Activated T-helper 1 cell treated with anti-CD3 and anti-CD28 coated beads, Interleukin-2, amount 50 U/mL, for 16 hours (primary cell): ENCODE results near the gene MRPL21.
"Not testable (repeated sequence)": the region's sequence is repeated elsewhere in the genome, so short reads cannot be mapped to it uniquely, and the experiment has no call there.

Experiments used
- DNase-seq, 2 donors: peaks; one replicate each; pipeline ENCODE4 v3.0.0-alpha.2; 2020; ENCODE audit warnings: low read depth in 1 of 2, low spot score in 1 of 2

Gene MRPL21

DNA sequence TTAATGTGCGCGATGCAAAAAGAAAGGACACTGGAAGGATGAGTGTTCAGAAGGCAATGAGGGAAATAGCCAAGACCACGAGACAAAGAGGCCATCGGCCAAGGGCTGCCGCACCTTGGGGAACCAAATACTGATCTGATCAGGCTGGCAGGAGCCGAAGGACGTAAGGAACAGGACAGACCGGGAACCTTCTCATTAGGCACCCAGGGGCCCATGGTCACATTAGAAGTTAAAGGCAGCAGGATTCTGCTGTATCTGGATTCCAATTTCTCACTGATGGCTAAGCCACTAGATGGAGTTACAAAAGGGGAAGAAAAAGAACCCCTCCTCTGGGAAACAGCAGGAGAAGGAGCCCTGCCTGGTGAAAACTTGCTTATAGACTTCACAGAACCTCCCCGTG, 33.2 kb downstream of the MRPL21 start:
- DNase-seq, result no peak

DNA sequence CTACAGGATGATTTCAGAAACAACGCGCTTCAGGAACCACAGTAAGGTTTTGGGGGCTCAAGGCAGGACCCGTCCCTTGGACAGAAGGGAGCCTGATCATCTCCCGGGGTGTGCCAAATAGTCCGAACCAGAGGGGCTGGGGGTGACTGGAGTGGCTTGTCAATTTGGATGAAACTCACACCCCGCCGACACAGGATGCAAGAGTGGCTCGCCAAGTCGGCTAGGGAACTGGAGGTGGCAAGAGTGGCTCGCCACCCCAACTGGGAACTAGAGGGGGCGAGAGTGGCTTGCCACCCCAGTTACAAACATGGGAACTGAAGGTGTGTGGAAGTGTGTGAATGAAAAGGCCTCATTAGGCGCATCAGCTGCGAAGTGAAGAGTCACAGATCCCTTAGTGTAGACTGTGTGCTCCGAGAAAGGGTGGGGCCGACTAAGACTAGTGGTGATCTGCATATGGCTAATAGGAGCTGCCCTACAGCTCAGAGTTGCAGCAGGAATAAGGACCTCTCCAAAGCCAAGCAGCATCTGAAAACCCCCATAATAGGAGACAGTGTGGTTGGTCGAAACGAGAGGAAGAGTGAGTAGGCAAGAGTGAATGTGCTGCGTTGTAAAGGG, 35.3 kb downstream of the MRPL21 start:
- DNase-seq, result no peak

- no peak for DNase-seq
Observed at GRCh38 chr11:68867066-68867465, 36.6 kb downstream of the MRPL21 start.

- DNase-seq, result no peak
Observed at GRCh38 chr11:68865241-68865640, 38.4 kb downstream of the MRPL21 start.

- DNase-seq, result no peak
Observed at GRCh38 chr11:68863553-68864265, 39.9 kb downstream of the MRPL21 start.

DNA sequence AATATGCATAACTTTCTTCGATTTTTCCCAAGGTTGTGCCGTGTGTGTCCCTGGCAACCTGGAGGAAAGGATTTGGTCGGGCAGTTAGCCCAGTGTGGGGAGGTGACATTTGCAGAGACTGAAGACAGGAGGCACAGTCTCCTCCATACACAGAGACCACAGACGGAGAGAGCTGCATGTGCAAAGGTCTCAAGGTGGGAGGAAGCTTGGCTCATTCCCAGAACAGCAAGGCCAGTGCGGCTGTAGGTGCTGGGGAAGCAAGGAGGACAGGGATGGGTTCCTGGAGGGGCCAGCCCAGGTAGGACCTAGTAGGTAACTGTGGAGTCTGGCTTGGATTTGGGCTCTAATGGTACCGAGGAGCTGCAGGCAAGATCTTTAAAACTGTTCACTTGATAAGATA, 41.2 kb downstream of the MRPL21 start:
- no peak for DNase-seq

DNA sequence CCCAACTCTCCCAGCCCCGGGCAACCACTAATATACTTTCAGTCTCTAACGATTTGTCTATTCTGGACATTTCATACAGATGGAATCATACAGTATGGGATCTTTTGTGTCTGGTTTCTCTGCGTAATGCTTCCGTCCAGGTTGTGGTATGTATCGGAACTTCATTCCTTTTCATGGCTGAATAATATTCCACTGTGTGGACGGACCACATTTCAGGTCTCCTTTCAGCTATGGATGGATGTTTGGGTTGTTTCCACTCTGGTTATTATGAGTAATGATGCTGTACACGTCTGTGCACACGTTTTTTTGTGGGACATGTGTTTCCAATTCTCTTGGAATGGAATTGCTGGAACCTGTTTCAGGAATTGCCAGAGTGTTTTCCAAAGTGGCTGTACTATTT, 44.5 kb downstream of the MRPL21 start:
- DNase-seq, result no peak

DNA sequence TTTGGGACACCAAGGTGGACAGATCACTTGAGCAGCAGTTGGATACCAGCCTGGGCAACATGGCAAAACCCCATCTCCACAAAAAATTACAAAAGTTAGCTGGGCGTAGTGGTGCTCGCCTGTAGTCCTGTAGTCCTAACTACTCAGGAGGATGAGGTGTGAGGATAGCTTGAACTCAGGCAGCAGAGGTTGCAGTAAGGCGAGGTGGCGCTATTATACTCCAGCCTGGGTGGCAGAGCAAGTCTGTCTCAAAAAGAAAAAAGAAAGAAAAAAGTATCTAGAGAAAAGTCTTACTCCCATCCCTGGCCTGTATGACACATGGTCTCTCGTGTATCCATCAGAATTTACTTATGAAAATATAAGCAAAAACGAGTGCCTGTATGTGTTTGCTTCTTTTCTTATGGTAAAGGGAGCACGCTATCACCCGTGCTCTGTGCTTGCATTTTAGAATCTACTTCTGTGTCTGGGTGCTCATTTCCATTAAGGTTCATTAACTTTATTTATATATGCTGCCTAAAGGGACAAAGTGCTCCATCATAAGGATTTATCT, 46.5 kb downstream of the MRPL21 start:
- DNase-seq, result no peak

GRCh38 chr11:68856425-68857030, 47.1 kb downstream of the MRPL21 start:
- DNase-seq, result not testable (repeated sequence)

DNA sequence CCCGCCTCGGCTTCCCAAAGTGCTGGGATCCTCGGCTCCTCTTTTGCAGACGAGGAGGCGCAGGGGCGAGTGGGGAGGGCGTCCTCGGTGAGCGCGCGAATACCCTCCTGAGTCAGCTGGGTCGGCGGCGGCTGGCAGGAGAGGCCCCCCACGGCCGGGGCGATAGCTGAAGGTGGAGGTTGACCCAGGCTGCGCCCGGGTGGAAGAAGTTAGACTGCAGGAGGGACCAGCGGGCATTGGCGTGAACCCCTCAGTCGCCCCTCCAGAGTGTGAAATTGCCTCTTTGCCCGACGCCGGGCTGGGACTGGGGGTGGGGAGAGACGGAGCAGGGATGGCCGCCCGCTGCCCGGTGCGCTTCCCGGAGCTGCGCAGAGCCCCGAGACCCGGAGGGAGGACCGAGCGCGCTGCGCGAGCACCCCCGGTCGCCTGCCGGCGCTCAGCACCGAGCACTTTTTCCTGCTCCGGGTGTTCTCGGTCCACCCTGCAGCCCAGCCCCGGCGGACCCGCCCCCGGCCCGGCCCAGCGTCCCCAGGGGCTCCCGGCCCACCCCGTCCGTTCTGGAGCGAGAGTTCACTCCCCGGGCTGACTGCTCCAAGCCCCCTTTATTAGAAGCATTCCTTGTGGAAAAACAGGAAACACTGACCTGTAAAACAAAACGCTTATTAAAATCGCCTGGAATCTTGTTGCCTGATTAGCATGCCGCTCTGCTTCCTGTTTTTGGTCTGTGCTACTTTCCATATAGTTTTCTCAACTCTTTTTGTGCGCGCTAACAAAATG, 48.2 kb downstream of the MRPL21 start:
- DNase-seq, result no peak

DNA sequence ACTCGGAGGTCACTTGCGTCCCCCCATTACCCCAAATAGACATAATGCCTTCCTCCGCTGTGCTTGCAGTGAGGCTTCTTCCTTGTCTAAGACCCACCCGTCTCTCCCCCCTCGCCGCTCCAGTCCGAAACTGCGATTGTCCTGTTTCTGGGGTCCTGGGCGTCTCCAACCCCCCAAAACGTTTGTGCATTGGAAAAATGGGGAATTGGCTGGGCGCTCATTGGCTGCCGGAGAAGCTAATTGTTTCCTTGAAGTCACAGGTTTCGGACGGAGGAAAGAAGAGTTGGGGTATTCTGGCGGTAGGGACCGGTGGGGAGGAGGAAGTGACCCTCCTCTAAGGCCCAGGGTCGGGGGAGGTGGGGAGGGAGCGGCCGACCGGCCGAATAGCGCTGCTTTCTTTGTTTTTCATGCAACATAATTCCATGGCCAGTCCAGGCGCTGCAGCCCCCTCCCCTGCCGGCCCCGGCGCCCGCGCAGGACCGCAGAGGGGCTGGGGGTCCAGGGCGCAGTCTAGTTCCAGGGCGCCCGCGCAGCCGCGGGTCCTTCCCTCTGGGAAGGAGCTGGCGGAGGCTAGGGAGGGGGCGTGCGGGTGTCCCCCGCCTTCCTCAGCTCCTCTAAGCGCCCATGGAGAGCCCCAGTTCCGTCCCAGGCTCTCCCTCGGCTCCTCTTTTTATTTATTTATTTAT, 49.2 kb downstream of the MRPL21 start:
- no peak for DNase-seq

GRCh38 chr11:68852628-68853027, 51.0 kb downstream of the MRPL21 start:
- DNase-seq, result no peak

GRCh38 chr11:68848429-68848828, 55.2 kb downstream of the MRPL21 start:
- no peak for DNase-seq

DNA sequence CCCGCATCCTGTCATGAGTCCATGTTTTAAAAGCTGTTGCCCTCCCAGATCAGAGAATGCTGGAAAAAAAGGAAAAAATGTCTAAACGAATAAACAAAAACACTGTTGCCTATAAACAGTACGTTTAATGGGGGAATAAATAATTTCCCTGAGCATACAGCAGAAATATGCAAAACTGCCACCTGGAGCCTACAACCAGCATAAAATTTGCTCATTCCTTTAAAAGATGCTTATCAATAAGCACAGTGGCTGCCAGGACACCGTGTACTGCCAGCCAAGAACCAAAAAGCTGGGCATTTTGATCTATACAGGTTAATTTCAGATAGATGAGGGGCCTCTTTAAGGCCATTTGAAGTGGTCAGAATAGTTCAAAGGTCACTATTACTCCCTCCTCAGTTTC, 56.2 kb downstream of the MRPL21 start:
- no peak for DNase-seq

- DNase-seq, result no peak
Observed at GRCh38 chr11:68845351-68846002, 58.2 kb downstream of the MRPL21 start.

DNA sequence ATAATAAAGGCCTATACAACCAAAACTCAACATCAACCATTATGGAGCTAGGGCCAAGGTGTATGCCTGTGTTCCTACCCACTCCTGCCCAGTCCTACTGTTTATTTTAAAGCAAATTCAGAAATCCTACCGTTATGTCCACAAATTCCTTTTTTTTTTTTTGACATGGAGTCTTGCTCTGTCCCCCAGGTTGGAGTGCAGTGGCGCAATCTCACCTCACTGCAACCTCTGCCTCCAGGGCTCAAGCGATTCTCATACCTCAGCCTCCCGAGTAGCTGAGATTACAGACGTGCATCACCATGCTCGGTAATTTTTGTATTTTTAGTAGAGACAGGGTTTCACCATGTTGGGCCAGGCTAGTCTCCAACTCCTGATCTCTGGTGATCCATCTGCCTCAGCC, 58.8 kb downstream of the MRPL21 start:
- DNase-seq, result no peak

DNA sequence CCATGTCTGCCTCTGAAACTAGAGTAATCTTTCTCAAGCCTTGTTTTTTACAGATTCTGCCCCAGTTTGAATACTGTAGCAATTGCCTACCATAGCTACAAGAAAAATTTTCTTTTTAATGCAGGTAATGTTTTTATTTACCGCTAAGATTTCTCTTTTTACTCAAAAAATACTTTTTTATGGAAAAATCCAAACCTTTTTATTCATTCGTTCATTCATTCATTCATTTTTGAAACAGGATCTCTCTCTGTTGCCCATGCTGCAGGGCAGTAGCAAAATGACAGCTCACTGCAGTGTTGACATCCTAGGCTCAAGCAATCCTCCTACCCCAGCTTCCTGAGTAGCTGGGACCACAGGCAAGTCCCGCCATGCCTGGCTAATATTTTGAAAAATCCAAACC, 59.3 kb downstream of the MRPL21 start:
- no peak for DNase-seq

- peak; percentile 46 to 60 for DNase-seq
Observed at GRCh38 chr11:68843703-68844312, 59.8 kb downstream of the MRPL21 start.

GRCh38 chr11:68843052-68843561, 60.5 kb downstream of the MRPL21 start:
- DNase-seq, result no peak
